ENCODE data around the gene KCNAB1.

KCNAB1 gene

DNA sequence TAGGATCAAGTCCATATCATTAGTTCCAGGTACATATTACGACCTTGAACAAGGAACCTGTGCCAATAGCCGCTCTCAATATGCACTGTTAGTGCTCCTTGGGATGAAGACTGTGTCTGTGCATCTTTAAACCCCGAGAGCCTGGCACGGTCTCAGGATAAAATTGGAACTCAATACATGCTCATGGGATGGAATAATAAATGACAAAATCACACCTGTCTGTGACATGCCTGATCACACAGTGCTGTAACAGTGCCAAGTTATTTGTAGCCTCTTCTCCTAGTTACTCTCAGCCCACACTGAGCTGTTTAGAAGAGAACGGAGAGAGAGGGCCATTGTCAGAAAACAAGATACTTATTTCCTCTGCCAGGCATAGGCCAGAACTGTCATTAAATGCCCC is 352.3 kb downstream of the KCNAB1 start:
- H3K4me3 ChIP-seq (ENCODE audit: insufficient read depth in 1 of 2, low read depth in 1 of 2, low read length in 2 of 2) = no peak overlapping the region
- no peaks in the 10 kb centered on the region for H3K27me3 ChIP-seq (ENCODE audit: control insufficient read depth in 1 of 2, insufficient read depth in 1 of 2, low read length in 2 of 2)
- no peak overlapping the region for H2BK15ac ChIP-seq (ENCODE audit: low read depth, poor library complexity, severe bottlenecking)
- no peak overlapping the region for H2AFZ ChIP-seq (ENCODE audit: low read depth, low read length)
- no peak overlapping the region for H2AK5ac ChIP-seq (ENCODE audit: low read length, severe bottlenecking)
- no peak overlapping the region for H2BK5ac ChIP-seq (ENCODE audit: low read depth, low read length, poor library complexity, severe bottlenecking)
- no peak overlapping the region for H2BK12ac ChIP-seq (ENCODE audit: low read length in 2 of 2)
- no peak overlapping the region for H3K23ac ChIP-seq (ENCODE audit: low read length in 2 of 2)
- no peak overlapping the region for H3K9ac ChIP-seq (ENCODE audit: low read length)
- no peak overlapping the region for H4K91ac ChIP-seq (ENCODE audit: low read length)
- no peaks in the 10 kb centered on the region for H3K36me3 ChIP-seq (ENCODE audit: control insufficient read depth in 1 of 2, insufficient read depth in 2 of 2, low read depth in 1 of 2, low read length in 2 of 2)
- no peaks in the 10 kb centered on the region for H3K79me1 ChIP-seq (replicated peaks; ENCODE audit: low read length, poor library complexity, severe bottlenecking)
- no peak overlapping the region for H3K18ac ChIP-seq (ENCODE audit: low read depth in 1 of 2, low read length in 2 of 2)
- H3K4me1 ChIP-seq (ENCODE audit: control insufficient read depth, insufficient read depth, low read depth, low read length) = peaks cover 2% of the 10 kb centered on the region
- no peak overlapping the region for H3K4ac ChIP-seq (ENCODE audit: low read depth in 1 of 2, low read length in 2 of 2)
- no peak overlapping the region for H3K4me2 ChIP-seq (ENCODE audit: low read length, poor library complexity, severe bottlenecking)
- WGBS = 95% methylated on average over 5 of the region's 5 CpGs
- no peak for DNase-seq
- no peak overlapping the region for H4K8ac ChIP-seq (ENCODE audit: low read length)
- no peak overlapping the region for H3K14ac ChIP-seq (ENCODE audit: low read length in 2 of 2)
- no peak overlapping the region for H3K27ac ChIP-seq (ENCODE audit: low read length, poor library complexity, severe bottlenecking)
- no peak overlapping the region for H2BK120ac ChIP-seq (ENCODE audit: low read depth, low read length)
- H3K9me3 ChIP-seq (ENCODE audit: control insufficient read depth, low read length) = no peaks in the 10 kb centered on the region

DNA sequence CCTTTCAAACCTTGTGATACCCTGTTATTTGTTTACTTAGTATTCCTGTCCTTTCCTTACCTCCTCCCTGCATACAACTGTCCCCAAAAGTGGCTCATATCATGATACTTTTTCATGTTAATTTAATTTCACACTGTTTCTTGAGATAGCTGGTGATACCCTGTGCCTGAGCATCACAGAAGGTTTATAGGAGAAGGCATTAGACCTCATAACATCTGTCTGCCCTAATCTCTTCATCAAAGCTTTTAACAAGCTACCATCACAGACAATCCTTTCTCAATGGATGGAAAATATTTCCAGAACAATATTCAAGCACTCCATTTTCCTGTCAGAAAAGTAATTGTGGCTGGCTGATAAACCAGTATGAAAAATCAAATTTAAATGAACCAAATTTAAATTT is 353.0 kb downstream of the KCNAB1 start:
- DNase-seq = no peak
- Histone ChIP-seq H3K18ac (ENCODE audit: low read depth in 1 of 2, low read length in 2 of 2) (no peak overlapping the region), H3K4me1 (ENCODE audit: control insufficient read depth, insufficient read depth, low read depth, low read length) (peaks cover 2% of the 10 kb centered on the region), H3K23ac (ENCODE audit: low read length in 2 of 2) (no peak overlapping the region), H4K8ac (ENCODE audit: low read length) (no peak overlapping the region), H3K9ac (ENCODE audit: low read length) (no peak overlapping the region), H3K36me3 (ENCODE audit: control insufficient read depth in 1 of 2, insufficient read depth in 2 of 2, low read depth in 1 of 2, low read length in 2 of 2) (no peaks in the 10 kb centered on the region), H2AFZ (ENCODE audit: low read depth, low read length) (no peak overlapping the region), H2AK5ac (ENCODE audit: low read length, severe bottlenecking) (no peak overlapping the region), H3K4ac (ENCODE audit: low read depth in 1 of 2, low read length in 2 of 2) (no peak overlapping the region), H2BK5ac (ENCODE audit: low read depth, low read length, poor library complexity, severe bottlenecking) (no peak overlapping the region), H3K9me3 (ENCODE audit: control insufficient read depth, low read length) (no peaks in the 10 kb centered on the region), H2BK12ac (ENCODE audit: low read length in 2 of 2) (no peak overlapping the region), H3K4me2 (ENCODE audit: low read length, poor library complexity, severe bottlenecking) (no peak overlapping the region), H3K27me3 (ENCODE audit: control insufficient read depth in 1 of 2, insufficient read depth in 1 of 2, low read length in 2 of 2) (no peaks in the 10 kb centered on the region), H3K79me1 (replicated peaks; ENCODE audit: low read length, poor library complexity, severe bottlenecking) (no peaks in the 10 kb centered on the region), H2BK15ac (ENCODE audit: low read depth, poor library complexity, severe bottlenecking) (no peak overlapping the region), H4K91ac (ENCODE audit: low read length) (no peak overlapping the region), H2BK120ac (ENCODE audit: low read depth, low read length) (no peak overlapping the region), H3K14ac (ENCODE audit: low read length in 2 of 2) (no peak overlapping the region), H3K27ac (ENCODE audit: low read length, poor library complexity, severe bottlenecking) (no peak overlapping the region), H3K4me3 (ENCODE audit: insufficient read depth in 1 of 2, low read depth in 1 of 2, low read length in 2 of 2) (no peak overlapping the region)

DNA sequence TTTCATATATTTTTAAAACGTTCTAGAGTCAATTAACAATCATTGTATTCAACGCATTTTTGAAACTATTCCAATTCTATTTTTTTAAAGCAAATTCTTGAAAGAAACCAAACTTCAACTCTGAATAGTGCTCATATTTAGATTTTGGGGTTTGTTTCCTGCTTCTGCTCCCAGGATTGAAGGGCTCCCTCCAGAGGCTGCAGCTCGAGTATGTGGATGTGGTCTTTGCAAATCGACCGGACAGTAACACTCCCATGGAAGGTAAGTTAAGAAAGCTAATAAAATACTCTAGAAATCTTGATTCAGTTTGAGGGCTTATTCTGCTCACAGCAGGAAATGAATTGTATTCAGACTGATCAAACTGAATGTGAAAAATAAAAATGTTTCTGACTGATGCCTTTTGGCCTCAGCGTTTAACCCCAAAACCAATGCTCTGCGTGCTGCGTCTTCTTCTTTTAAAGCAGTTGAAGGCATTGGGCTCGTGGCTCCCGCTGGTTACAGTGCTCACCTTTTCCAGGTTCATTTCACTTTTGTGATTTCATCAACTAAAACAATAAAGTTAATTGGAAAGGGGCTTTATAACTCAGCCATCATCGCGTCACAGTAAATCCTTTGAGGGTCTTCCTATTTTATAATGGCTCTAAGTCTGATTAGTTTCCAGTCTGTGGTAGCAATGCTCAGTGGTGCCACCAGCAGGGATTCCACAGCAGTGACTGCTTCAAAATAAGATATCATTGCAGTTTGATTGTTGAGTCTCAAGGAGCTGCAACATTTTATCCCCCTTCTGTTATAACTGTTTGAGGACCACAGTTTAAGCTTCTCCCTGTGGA is 354.4 kb downstream of the KCNAB1 start:
- H3K27ac ChIP-seq (ENCODE audit: low read length, poor library complexity, severe bottlenecking) = no peak overlapping the region
- H3K9ac ChIP-seq (ENCODE audit: low read length) = no peak overlapping the region
- H2BK5ac ChIP-seq (ENCODE audit: low read depth, low read length, poor library complexity, severe bottlenecking) = no peak overlapping the region
- H3K9me3 ChIP-seq (ENCODE audit: control insufficient read depth, low read length) = no peaks in the 10 kb centered on the region
- H4K8ac ChIP-seq (ENCODE audit: low read length) = no peak overlapping the region
- DNase-seq = peak; percentile 22
- no peak overlapping the region for H2BK15ac ChIP-seq (ENCODE audit: low read depth, poor library complexity, severe bottlenecking)
- no peak overlapping the region for H3K23ac ChIP-seq (ENCODE audit: low read length in 2 of 2)
- peaks cover 2% of the 10 kb centered on the region for H3K4me1 ChIP-seq (ENCODE audit: control insufficient read depth, insufficient read depth, low read depth, low read length)
- no peak overlapping the region for H2AFZ ChIP-seq (ENCODE audit: low read depth, low read length)
- no peak overlapping the region for H2BK120ac ChIP-seq (ENCODE audit: low read depth, low read length)
- no peak overlapping the region for H3K4me2 ChIP-seq (ENCODE audit: low read length, poor library complexity, severe bottlenecking)
- H3K4ac ChIP-seq (ENCODE audit: low read depth in 1 of 2, low read length in 2 of 2) = no peak overlapping the region
- no peaks in the 10 kb centered on the region for H3K36me3 ChIP-seq (ENCODE audit: control insufficient read depth in 1 of 2, insufficient read depth in 2 of 2, low read depth in 1 of 2, low read length in 2 of 2)
- H4K91ac ChIP-seq (ENCODE audit: low read length) = no peak overlapping the region
- no peaks in the 10 kb centered on the region for H3K27me3 ChIP-seq (ENCODE audit: control insufficient read depth in 1 of 2, insufficient read depth in 1 of 2, low read length in 2 of 2)
- H2BK12ac ChIP-seq (ENCODE audit: low read length in 2 of 2) = no peak overlapping the region
- no peak overlapping the region for H3K4me3 ChIP-seq (ENCODE audit: insufficient read depth in 1 of 2, low read depth in 1 of 2, low read length in 2 of 2)
- WGBS = 70% methylated on average over 9 of the region's 12 CpGs
- no peak overlapping the region for H3K18ac ChIP-seq (ENCODE audit: low read depth in 1 of 2, low read length in 2 of 2)
- H3K79me1 ChIP-seq (replicated peaks; ENCODE audit: low read length, poor library complexity, severe bottlenecking) = no peaks in the 10 kb centered on the region
- no peak overlapping the region for H2AK5ac ChIP-seq (ENCODE audit: low read length, severe bottlenecking)
- H3K14ac ChIP-seq (ENCODE audit: low read length in 2 of 2) = no peak overlapping the region

DNA sequence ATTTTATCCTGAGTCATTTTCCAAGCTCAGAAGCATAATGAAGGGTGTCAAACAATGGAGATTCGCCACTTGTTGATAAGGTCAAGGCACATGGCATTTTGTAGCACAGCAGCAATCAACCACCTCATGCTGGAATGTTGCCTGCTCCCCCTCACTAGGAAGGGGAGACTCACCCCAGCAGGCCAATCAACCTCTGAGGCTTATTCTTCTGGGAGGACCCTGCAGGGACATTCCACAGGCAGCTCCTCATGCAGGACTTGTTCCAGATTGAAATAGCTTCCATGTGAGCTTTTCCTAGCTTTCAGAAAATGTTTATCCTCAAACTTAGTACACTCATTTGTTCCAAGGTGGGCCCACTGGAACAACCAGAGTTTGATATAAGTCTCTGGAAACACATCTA is 356.9 kb downstream of the KCNAB1 start:
- H3K27ac ChIP-seq (ENCODE audit: low read length, poor library complexity, severe bottlenecking) = no peak overlapping the region
- no peaks in the 10 kb centered on the region for H3K79me1 ChIP-seq (replicated peaks; ENCODE audit: low read length, poor library complexity, severe bottlenecking)
- no peak overlapping the region for H2BK12ac ChIP-seq (ENCODE audit: low read length in 2 of 2)
- no peak overlapping the region for H2BK5ac ChIP-seq (ENCODE audit: low read depth, low read length, poor library complexity, severe bottlenecking)
- H3K9ac ChIP-seq (ENCODE audit: low read length) = no peak overlapping the region
- H2BK15ac ChIP-seq (ENCODE audit: low read depth, poor library complexity, severe bottlenecking) = no peak overlapping the region
- no peaks in the 10 kb centered on the region for H3K36me3 ChIP-seq (ENCODE audit: control insufficient read depth in 1 of 2, insufficient read depth in 2 of 2, low read depth in 1 of 2, low read length in 2 of 2)
- H2AK5ac ChIP-seq (ENCODE audit: low read length, severe bottlenecking) = no peak overlapping the region
- no peak overlapping the region for H3K4ac ChIP-seq (ENCODE audit: low read depth in 1 of 2, low read length in 2 of 2)
- H3K23ac ChIP-seq (ENCODE audit: low read length in 2 of 2) = no peak overlapping the region
- no peak overlapping the region for H2BK120ac ChIP-seq (ENCODE audit: low read depth, low read length)
- DNase-seq = peak; percentile 47
- H3K9me3 ChIP-seq (ENCODE audit: control insufficient read depth, low read length) = no peaks in the 10 kb centered on the region
- H3K18ac ChIP-seq (ENCODE audit: low read depth in 1 of 2, low read length in 2 of 2) = no peak overlapping the region
- WGBS = 94% methylated on average over 1 of the region's 1 CpG
- no peak overlapping the region for H4K91ac ChIP-seq (ENCODE audit: low read length)
- no peak overlapping the region for H4K8ac ChIP-seq (ENCODE audit: low read length)
- no peaks in the 10 kb centered on the region for H3K4me1 ChIP-seq (ENCODE audit: control insufficient read depth, insufficient read depth, low read depth, low read length)
- H3K27me3 ChIP-seq (ENCODE audit: control insufficient read depth in 1 of 2, insufficient read depth in 1 of 2, low read length in 2 of 2) = no peaks in the 10 kb centered on the region
- H2AFZ ChIP-seq (ENCODE audit: low read depth, low read length) = no peak overlapping the region
- H3K4me2 ChIP-seq (ENCODE audit: low read length, poor library complexity, severe bottlenecking) = no peak overlapping the region
- H3K4me3 ChIP-seq (ENCODE audit: insufficient read depth in 1 of 2, low read depth in 1 of 2, low read length in 2 of 2) = no peak overlapping the region
- H3K14ac ChIP-seq (ENCODE audit: low read length in 2 of 2) = no peak overlapping the region
